Activated naive CD4-positive, alpha-beta T cell treated with anti-CD3 and anti-CD28 coated beads, Interleukin-2, amount 50 U/mL, for 16 hours (primary cell): Measurements from ENCODE around the gene SIK3.
A peak's percentile ranks its signal among the peaks of the same experiment; 100 is the strongest.
"Not testable (repeated sequence)": the region's sequence is repeated elsewhere in the genome, so short reads cannot be mapped to it uniquely, and the experiment has no call there.

Experiments used
- DNase-seq: peaks from one replicate; pipeline ENCODE4 v3.0.0-alpha.2; 2020

SIK3 gene

DNA sequence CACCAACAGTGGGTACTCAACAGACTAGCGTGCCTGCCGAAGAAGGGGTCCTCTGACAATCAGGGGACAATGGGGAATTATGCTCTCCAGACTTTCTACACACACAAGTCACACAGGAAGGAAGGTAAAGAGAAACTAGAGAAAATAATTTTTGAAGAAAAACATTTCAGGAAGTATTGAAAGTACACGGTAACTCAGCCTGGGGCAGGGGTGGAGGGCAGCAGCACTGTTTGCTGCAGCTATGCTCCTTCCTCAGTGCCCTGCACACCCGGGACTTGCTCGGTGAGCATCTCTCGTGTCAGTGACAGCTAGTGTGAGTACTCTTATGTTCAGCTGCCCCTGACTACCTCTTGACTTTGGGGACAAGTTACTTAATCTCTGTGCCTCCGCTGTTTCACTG, 242.8 kb downstream of the SIK3 start:
- no peak for DNase-seq

DNA sequence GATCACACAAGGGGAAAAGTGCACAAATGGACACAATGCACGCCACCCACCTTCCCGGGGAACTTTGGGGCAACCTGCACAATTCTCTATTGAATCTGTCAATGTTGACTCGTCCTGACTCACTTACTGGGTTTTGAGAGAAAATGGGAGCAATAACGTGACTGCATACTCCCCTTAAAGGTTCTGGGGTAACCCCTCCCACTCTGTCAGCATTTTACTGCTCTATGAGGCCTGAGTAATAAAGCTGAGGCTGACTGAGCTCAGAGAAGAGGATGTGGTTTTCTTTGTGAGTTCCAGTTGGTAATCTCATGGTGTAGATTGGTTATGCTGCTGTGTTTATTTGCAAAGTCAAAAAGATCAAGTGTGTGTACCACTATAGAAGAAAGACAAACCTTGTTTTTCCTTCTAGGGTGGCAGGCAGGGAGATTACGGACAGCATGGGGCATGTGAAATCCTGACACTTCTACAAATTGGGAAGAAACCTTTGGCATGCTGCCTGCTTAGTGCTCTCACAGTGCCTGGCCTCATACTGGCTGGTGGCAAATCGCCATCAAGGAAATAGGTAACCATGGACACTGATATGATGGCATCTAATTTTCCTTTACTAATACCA, 244.7 kb downstream of the SIK3 start:
- DNase-seq: peak; percentile 49

DNA sequence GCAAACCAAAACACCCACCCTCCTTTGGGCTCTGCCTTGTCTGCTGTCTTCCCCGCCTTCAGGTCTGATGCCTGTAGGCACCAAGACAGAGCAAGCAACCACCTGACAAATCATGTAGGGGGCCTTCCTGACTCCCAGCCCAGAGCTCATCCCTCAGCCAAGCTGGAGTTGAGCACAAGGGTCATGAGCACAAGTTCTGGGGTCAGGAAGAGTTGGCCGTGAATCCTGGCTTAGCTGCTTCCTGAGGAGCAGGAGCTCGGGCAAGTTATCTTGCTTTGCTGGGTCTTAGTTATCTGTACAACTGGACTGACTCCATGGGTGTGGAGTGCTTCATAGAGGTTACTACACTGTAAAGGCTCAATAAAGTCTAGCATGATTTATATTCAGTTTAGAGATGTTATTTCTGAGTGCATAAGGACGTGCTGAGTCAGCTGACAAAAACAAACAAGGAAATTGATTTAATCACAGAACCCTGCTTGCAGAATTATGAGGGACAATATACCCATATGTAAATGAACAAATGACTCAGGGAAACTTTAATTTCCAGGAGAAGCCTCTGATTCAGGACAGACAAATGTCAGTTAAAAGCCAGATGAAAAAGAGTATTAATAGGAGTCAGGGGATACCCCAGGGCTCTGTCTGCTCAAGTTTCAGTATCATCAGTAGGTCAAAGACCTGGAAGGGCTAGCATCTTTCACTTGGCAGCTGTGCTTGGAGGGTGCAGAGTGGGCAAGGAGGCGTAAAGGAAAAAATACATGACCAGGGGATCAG, 245.8 kb downstream of the SIK3 start:
- DNase-seq: no peak

DNA sequence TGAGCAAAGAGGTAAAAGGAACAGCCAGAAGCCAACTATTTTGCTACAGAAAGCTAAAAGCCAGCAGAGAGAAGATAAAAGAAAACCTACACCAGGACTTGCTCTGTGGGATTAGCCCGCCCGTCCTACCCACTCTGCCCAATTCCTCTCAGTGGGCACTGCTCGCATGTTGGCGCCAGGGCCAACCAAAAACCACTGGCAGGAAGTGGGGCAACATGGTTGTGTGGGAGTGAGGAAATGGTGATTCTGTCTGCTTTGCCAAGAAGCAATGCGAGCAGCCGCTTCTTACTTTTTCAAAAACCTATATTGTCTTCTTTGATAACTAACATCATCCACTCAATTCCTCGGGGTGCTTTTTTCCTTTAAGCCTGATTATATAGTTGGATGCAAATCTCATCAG, 246.6 kb downstream of the SIK3 start:
- no peak for DNase-seq

DNA sequence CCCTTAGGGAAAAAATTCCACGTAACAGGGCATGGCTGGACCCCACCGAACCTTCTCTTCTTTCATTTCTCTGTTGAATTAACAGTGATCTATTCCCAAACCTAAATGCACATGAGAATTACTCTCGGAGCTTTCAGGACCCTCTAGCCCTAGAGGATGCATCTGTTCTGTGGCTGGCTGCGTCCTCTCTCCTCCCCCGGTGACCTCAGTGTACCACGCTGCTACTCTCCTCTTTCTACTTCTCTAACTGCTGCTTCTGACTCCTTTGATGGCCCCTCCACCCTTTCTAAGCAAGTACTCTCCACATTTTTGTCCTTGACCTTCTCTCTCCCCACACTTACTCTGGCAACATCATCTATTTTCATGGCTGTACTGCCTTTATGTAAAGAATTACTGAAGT, 248.7 kb downstream of the SIK3 start:
- DNase-seq: no peak

DNA sequence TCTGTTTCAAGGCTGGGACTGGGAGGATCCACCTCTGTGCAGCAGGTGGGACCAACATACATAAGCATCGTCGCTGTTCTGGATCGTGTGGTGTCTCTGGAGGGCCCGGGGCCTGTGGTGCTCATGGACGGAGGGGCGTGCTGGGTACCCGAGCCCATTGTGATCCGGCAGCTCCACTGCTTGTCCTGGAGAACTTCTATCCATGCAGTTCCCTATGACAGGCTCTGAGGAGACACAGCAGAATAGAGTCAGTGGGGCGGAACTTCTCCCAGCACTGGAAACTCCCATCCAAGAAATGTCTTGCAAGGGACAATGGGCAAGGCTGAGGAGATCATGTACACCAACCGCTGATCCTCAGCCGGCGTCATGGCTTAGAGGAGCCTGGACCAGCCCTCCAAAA, 249.2 kb downstream of the SIK3 start:
- no peak for DNase-seq

DNA sequence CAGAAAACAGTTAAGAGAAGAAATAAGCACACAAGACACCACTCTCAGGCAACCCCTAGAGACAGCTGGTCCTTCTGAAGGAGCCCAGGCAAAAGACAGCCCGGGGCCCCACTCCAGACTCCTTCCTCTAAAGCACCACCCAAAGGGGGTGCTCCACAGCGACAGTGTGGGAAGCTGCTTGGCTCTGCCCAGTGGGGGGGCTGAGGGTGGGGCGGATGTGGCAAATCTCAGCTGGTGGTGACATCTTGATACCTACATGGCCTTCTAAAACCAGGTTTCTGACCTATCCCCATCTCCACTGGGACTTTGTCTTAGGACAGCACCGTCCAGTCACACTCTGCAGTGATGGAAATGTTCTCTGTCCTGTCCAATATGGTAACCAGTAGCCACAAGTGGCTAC, 250.6 kb downstream of the SIK3 start:
- DNase-seq: no peak

DNA sequence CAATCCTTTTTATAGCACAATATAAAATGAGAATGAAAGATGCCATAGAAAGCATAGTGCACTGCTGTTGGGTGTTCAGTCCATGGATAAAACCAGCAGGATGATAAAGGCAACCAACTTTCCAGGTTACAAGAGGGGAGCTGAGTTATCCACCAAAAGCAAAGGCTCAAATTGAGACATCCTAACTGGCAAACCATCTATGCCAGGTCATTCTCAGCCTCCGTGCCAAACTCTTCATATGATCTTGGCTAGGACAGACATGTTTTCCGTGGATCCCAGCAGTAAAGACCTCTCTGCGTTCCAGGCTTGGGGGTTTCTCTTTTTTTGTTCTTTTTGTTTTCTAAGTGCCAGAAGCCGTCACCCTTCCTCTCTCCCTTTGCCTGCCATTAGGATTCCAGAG, 253.5 kb downstream of the SIK3 start:
- DNase-seq: no peak

DNA sequence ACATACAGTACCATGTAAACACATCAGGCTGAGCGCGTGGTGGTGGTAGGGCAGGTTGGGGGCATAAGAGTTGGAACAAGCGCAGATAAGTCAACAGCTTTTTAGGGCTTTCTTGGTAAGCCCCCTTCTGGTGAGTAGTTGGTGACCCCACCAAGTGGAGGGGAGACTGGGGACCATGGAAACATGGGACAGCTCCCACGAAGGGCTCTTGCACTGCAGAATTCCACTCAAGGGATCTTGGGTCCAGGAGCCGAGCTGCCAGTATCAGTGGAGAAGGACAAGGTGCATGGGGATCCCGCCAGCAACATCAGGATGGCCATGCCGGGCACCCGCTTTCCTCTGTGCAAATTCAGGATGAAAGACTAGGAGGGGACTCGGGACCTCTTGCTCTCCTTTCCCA, 254.6 kb downstream of the SIK3 start:
- DNase-seq: no peak

DNA sequence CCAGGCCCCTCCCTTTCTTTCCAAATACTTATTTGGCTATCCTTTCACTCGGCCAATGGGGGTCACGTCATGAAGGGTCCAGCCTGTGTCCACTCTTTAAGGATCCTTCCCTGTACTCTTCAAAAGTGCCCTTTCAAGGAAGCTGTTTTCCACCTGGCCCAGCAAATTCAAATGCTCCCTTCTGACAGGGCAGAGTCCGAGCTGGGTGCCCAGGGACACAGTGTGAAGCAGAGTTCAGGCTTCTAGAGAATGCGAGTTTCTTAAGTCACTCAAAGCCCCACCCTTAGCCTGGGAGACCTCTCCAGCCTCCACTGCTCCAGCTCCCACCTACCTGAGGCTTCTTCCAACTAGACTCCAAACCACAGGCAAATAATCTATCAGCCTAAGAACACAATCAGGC, 255.3 kb downstream of the SIK3 start:
- DNase-seq: no peak

DNA sequence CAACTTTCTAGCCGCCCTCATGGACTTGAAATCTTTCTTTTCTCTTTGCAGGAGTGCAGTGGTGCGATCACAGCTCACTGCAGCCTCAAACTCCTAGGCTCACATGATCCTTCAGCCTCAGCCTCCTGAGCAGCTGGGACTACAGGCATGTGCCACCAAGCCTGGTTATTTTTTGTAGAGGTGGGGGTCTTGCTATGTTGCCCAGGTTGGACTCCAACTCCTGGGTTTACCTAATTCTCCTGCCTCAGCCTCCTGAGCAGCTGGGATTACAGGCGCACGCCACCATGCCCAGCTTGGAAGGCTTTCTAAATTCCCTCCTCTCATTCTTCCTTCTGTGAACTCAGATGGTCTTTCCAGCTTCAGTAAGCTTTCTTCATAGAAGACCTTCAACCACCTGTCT, 256.1 kb downstream of the SIK3 start:
- no peak for DNase-seq

DNA sequence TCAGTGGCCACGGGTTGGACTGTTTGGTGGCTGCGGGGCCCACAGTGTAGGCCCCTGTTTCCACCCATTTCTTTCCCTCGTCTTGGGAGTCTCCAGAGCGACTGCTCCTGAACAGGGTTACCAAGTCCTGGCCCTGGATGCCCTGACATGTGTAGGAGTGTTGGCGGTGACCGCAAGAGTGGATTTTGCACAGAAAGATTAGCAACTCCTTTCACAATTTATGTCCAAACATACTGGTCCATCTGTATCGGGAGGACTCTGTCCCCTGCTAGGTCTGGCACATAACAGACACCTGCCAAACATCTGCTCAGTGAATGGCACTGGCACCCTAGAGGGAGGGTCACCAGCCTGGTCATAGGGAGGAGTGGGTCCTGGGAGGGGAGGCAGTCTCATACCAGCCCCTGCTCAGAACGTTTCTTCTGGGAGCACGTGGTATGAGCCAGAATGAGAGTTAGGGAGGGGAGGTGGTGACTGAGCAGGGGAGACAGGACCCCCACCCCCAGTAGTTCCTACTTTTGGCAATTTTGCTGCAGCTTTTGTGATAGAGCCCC, 257.4 kb downstream of the SIK3 start:
- no peak for DNase-seq

DNA sequence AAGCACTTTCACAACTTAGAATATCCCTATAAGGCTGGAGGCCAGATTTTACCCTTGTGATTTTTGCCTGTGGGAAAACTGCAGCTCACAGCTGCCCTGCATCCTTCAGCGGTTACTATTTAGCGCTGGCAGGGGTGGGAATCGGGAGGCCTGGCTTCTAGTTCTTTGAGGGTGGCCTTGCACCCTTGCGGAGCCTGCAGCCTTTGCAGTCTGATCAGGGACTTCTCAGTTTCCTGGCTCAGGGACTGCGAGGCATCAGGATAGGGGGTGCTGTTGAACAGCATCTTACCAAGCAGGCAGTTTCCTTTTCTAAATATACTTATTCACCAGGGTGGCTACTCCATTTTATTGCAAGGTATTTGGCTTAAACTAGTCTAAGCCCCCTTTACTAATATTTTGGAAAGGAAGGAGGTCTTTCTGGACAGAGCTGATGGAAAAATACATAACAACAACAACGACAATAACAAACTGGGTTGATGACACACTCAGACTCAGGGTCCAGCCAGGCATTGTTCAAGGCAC, 257.9 kb downstream of the SIK3 start:
- no peak for DNase-seq

DNA sequence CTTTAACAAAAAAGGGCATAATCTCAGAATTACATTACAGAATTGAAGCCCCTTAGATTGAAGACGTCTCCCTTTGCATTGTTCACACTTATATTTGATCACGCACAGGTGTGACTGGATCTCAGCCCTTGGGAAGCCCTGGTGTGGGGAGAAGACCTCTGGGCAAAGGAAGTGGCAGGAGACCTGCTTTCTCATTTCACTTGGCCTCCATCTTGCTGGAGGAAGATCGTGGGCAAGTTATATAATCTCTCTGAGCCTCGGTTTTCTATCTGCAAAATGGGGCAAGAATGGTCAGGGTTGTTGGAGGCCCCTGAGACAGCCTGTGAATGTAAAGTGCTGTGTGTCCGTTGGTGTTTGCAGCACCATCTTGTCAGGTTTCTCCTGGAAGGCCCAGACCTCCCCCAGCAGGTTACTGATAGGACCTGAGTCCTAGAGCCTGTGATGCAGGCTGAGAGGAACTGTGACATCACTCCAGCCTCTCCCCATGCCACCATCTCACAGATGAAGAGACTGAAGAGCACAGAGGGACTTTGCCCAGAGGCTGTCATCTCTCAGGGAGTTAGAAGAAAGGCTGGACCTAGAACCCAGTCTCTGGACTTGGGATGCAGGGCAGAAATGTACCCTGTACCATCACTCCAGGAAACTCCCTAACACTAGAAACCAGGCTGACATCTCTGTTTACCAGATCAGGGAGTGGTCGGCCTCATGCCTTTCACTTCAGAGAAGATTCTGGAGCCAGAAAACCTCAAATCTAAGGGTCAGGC, 259.7 kb downstream of the SIK3 start:
- DNase-seq: no peak

DNA sequence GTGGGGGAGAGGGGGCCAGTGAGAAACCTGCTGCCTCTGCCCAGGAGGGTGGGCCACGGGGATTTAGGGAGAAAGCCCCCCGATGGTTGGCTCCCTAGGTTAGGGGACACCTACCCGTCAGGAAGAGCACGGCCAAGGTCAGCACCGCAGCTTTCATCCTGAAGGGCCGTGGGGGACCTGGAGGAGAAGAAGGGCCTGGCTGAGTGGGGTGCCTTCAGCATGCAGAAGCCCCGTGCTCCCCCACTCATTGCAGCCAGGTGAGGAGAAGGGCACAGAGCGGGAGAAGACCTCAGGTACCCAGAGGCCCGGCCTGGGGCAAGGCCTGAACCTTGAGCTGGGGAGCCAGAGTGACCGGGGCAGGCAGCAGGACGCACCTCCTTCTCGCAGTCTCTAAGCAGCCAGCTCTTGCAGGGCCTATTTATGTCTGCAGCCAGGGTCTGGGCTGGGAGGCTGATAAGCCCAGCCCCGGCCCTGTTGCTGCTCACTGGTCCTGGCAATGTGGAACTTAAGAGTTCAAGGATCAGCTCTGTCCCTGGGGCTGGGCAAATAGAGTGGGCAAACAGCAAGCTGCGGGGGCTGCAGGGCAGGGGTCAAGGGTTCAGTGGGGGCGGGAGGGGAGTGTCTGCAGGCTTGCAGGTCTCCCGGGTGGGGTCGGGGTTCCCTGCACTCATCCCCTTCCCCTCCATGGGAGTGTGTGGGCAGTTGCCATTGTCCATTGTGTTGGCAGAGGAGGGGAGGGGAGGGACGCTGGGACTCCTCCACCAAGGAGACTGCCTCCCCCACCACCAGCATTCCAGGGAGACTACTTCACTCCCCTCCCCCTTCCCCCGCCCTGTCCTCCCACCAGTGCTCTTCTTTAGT, 260.8 kb downstream of the SIK3 start, which contains the start of gene APOA1:
Gene APOA1, minus strand, starts transcription at position 392 of the 861 bp plus-strand sequence. Its CDS starts 235 bp downstream, at position 157.
- no peak for DNase-seq

DNA sequence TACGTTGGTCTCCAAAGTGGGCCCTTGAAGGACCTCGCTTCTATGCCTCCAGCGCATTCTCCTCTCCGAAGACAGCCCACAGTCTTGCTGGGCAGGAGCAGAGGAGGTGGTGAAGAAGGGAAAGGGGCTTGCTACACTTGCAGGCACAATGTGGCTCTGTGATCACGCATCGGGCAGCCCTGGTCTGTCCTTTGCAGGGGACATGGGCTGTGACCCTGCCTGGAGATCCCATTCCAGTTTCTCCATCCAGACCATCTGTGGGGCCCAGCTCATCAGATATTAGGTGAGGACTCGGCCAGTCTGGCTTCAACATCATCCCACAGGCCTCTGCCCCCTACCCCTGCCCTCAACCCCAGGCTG, 261.6 kb downstream of the SIK3 start:
- no peak for DNase-seq

DNA sequence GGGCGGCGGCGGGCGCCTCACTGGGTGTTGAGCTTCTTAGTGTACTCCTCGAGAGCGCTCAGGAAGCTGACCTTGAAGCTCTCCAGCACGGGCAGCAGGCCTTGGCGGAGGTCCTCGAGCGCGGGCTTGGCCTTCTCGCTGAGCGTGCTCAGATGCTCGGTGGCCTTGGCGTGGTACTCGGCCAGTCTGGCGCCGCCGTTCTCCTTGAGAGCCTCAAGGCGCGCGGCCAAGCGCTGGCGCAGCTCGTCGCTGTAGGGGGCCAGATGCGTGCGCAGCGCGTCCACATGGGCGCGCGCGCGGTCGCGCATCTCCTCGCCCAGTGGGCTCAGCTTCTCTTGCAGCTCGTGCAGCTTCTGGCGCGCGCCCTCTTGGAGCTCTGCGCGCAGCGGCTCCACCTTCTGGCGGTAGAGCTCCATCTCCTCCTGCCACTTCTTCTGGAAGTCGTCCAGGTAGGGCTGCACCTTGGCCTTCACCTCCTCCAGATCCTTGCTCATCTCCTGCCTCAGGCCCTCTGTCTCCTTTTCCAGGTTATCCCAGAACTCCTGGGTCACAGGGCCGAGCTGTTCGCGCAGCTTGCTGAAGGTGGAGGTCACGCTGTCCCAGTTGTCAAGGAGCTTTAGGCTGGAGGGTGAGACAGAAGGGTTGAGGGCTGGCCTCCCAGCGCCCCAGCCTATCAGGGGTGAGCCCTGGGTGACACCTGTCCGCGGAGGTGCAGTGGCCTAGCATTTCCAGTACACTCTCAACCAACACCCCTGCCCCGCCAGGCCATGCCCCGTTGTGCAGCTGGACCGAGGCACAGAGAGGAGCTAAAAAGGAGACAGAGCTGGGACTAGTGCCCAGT, 262.2 kb downstream of the SIK3 start:
- DNase-seq: peak; percentile 81

DNA sequence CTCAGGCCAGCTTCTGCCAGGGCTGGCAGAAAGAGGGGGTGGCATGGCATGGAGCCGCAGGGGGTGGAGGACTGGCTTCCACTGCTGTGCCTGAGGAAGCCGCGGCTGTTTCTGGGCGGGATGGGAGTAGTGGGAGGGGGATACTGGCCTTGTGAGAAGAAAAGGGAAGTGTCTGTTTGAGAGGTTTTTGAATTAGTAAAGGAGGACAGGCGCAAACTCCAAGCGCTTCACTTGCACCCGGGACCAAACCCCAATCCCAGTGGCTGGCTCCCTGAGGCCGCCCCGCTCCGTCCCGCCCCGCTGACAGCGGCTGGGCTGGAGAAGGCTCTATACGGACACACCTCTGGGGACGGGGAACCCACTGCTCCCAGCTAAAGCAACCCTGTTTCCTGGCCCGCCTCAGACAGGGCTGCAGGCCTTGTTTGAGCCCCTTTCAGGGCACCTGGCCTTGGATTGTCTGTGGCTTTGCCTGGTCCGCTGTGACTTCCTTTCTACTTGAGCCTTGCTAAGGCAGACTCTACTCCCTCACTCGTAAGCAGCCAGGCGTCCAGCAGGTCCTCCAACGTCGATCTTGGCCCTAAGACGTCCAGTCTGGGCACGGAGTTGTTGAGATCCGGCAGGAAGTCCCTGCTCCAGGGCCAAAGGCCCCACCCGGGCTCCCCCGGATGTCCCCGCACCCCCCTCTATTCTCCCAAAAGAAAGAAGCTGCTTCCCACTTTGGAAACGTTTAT, 263.0 kb downstream of the SIK3 start:
- DNase-seq: no peak

DNA sequence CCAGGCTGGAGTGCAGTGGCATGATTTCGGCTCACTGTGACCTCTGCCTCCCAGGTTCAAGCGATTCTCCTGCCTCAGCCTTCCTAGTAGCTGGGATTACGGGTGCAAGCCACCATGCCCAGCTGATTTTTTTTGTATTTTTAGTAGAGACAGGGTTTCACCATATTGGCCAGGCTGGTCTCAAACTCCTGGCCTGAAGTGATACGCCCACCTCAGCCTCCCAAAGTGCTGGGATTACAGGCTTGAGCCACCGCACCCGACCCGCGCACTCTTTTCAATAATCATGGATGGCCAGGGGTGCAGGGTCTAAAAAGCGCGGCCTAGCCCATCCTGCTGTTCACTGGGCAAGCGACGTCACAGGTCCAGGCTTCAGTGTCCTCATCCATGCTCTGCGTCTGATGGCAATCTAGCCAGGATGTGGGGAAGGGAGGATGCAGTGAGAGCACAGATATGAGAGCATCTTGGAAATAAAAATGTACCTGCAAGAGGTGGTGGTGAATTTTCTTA, 263.6 kb downstream of the SIK3 start:
- not testable (repeated sequence) for DNase-seq

DNA sequence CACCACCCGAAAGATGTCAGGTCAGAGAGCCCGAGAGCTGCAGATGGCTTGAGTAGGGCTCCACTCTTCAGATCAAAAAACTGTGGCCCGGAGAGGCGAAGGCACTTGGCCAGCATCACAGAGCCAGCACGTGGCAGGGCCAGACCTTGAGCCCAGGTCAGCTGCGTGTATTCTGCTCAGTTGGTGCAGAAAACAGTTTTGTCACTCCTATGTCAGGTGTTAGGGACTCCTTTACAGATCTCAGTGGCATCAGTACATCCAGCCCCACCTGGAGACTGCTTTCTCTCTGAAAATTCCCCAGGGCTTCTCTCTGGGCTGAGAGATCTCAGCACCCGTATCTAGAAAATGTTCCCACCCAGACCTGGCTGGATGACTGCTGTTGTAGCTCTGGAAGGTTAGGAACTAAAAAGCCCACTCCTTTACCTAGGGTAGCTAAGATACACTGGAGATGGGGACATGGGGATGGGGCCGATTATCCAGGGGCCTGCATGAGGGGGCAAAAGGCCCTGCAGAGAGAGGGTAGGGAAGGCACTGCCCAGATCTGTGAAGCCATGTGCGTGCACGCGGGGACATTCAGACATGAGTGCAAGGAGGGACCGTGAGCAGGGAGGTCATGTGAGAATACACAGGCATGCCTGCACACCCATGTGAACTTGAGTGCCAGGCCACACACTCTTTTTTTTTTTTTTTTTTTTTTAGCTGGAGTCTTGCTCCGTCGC, 264.3 kb downstream of the SIK3 start:
- DNase-seq: no peak
